B cell (primary cell): ENCODE data around the gene PRTN3. TPM values are rescaled to one million over a fixed set of nuclear protein-coding genes. Genes with fewer than 3 reads are reported as not detected.

Experiments
- ATAC-seq: fragments of 200-7000 bp; cut with Tn5 transposase; one replicate; pipeline ENCODE4 v1.10.0; 2021; ENCODE audit warnings: low read depth, mild to moderate bottlenecking, moderate number of reproducible peaks, moderate library complexity
- CTCF ChIA-PET: fragments of 350-600 bp; sonication (Branson Sonifier 250); formaldehyde crosslinking; loops from one replicate; lab custom pipeline; 2021; ENCODE audit warnings: antibody characterized with exemption, inconsistent platforms; lab: Charles Lee
- POLR2A ChIA-PET: fragments of 350-600 bp; sonication (Branson Sonifier 250); formaldehyde crosslinking; loops from one replicate; lab custom pipeline; 2021; ENCODE audit warnings: antibody characterized with exemption; lab: Charles Lee
- DNase-seq: peaks from one replicate; pipeline ENCODE4 v3.0.0; 2013
- H2AFZ ChIP-seq: 2 replicates; pipeline ENCODE4 v1.6.1; 2012; ENCODE audit warnings: mild to moderate bottlenecking, low read depth, low read length; ENCODE audit not compliant: insufficient read depth, poor library complexity, severe bottlenecking
- H3K27ac ChIP-seq, 2 donors: 1 replicate in 1 of 2; 2 replicates in 1 of 2; pipeline ENCODE4 v1.5.1; 2012 to 2013; ENCODE audit warnings: low read length in 2 of 2, mild to moderate bottlenecking in 2 of 2, moderate library complexity in 1 of 2
- H3K27me3 ChIP-seq, 4 experiments: fragments of 200-600 bp in 1 of 4; sonication (generic) in 1 of 4; replicated peaks in 1 of 4; 1 replicate in 2 of 4; 2 replicates in 2 of 4; pipeline versions ENCODE4 v1.6.1 to v1.7.0; 2013 to 2016; ENCODE audit warnings: low read length in 3 of 4, mild to moderate bottlenecking in 2 of 4, mixed read lengths in 1 of 4, moderate library complexity in 1 of 4; ENCODE audit not compliant: insufficient read depth in 4 of 4, control insufficient read depth in 3 of 4; ENCODE audit errors: control extremely low read depth in 1 of 4
- H3K36me3 ChIP-seq, 2 experiments: replicated peaks in 1 of 2; 1 replicate in 1 of 2; 2 replicates in 1 of 2; pipeline versions ENCODE4 v1.6.1 to v1.7.1; 2013; ENCODE audit warnings: low read length in 1 of 2; ENCODE audit not compliant: insufficient read depth in 2 of 2, control insufficient read depth in 1 of 2; ENCODE audit errors: control extremely low read depth in 1 of 2, extremely low read depth in 1 of 2
- H3K4me1 ChIP-seq, 2 donors: fragments of 200-600 bp in 1 of 2; sonication (generic) in 1 of 2; 1 replicate in 1 of 2; 2 replicates in 1 of 2; pipeline versions ENCODE4 v1.5.1 to v1.6.1; 2013 to 2017; ENCODE audit warnings: low read length in 2 of 2; ENCODE audit not compliant: control insufficient read depth in 2 of 2, insufficient read depth in 2 of 2
- H3K4me2 ChIP-seq: replicated peaks from 2 replicates; pipeline ENCODE3; 2012; ENCODE audit warnings: mild to moderate bottlenecking, low read depth, low read length; ENCODE audit not compliant: poor library complexity, severe bottlenecking
- H3K4me3 ChIP-seq, 5 experiments: fragments of 200-600 bp in 1 of 5; sonication (generic) in 1 of 5; 1 replicate in 3 of 5; 2 replicates in 2 of 5; pipeline versions ENCODE4 v1.5.1 to v1.7.0; 2011 to 2016; ENCODE audit warnings: low read length in 4 of 5, mild to moderate bottlenecking in 4 of 5, low read depth in 2 of 5, control low read depth in 1 of 5, moderate library complexity in 1 of 5; ENCODE audit not compliant: insufficient read depth in 1 of 5; ENCODE audit errors: control extremely low read depth in 1 of 5, extremely low read depth in 1 of 5
- H3K79me2 ChIP-seq: fragments of 200-600 bp; sonication (generic); one replicate; pipeline ENCODE4 v1.6.0; 2016; ENCODE audit warnings: low read length; ENCODE audit not compliant: control insufficient read depth, insufficient read depth
- H3K9ac ChIP-seq: fragments of 200-600 bp; sonication (generic); 2 replicates; pipeline ENCODE4 v1.6.1; 2017; ENCODE audit warnings: mild to moderate bottlenecking, low read length, moderate library complexity
- H3K9me3 ChIP-seq, 3 donors: one replicate each; pipeline versions ENCODE4 v1.6.1 to v1.7.1; 2013; ENCODE audit warnings: low read length in 2 of 3; ENCODE audit not compliant: control insufficient read depth in 2 of 3, insufficient read depth in 1 of 3; ENCODE audit errors: control extremely low read depth in 1 of 3
- H4K20me1 ChIP-seq: 2 replicates; pipeline ENCODE4 v1.6.0; 2012; ENCODE audit warnings: mild to moderate bottlenecking, low read length; ENCODE audit not compliant: insufficient read depth, control insufficient read depth, poor library complexity, severe bottlenecking
- H3K27ac Mint-ChIP-seq: one replicate; pipeline ENCODE4 v1.8.0; 2021; ENCODE audit warnings: mixed read lengths
- H3K27me3 Mint-ChIP-seq: one replicate; pipeline ENCODE4 v1.8.0; 2021; ENCODE audit warnings: mixed read lengths
- H3K4me1 Mint-ChIP-seq: one replicate; pipeline ENCODE4 v1.8.0; 2021; ENCODE audit warnings: mixed read lengths
- H3K4me3 Mint-ChIP-seq: one replicate; pipeline ENCODE4 v1.8.0; 2021; ENCODE audit warnings: mixed read lengths
- H3K9me3 Mint-ChIP-seq: one replicate; pipeline ENCODE4 v1.8.0; 2022; ENCODE audit warnings: mixed read lengths; ENCODE audit not compliant: insufficient read depth
- EZH2 ChIP-seq: IDR thresholded peaks from 2 replicates; pipeline ENCODE4 v1.6.1; 2012; ENCODE audit warnings: borderline replicate concordance, low read depth, mild to moderate bottlenecking, moderate library complexity, low read length; ENCODE audit not compliant: insufficient read depth, poor library complexity, severe bottlenecking
- WGBS: methylation state at CpG from one replicate; pipeline ENCODE4 v1.1.5; 2013; ENCODE audit warnings: missing lambda C conversion rate; ENCODE audit not compliant: insufficient coverage; 5-methylcytosine and 5-hydroxymethylcytosine counted together
- intact Hi-C: fragments of 100-400 bp; cut with micrococcal nuclease; formaldehyde crosslinking; loops from one replicate; pipeline ENCODE4 v1.10.0; 2022
- polyA plus RNA-seq: library from polyadenylated mRNA; depleted of rRNA; stranded (reverse); fragments of >200 nt; gene quantifications from 2 replicates; pipeline ENCODE4 v1.2.3, GENCODE V29; 2012
- total RNA-seq, 2 donors: library from RNA; stranded (reverse); fragments of 120-200 nt in 1 of 2; gene quantifications; 1 replicate in 1 of 2; 2 replicates in 1 of 2; pipeline versions ENCODE4 v1.2.3 to v1.2.4, GENCODE V29; 2013 to 2022
- TF ChIP-seq, protein P1 (sequence below): fragments of 200-600 bp; IDR thresholded peaks from one replicate; pipeline ENCODE4 v1.8.0; 2022; ENCODE audit warnings: antibody characterized with exemption, mild to moderate bottlenecking

Gene PRTN3
- total and polyA plus RNA-seq, 2 donors (not counting 1 experiment from before 2014, with no cell fraction given) = not detected

DNA sequence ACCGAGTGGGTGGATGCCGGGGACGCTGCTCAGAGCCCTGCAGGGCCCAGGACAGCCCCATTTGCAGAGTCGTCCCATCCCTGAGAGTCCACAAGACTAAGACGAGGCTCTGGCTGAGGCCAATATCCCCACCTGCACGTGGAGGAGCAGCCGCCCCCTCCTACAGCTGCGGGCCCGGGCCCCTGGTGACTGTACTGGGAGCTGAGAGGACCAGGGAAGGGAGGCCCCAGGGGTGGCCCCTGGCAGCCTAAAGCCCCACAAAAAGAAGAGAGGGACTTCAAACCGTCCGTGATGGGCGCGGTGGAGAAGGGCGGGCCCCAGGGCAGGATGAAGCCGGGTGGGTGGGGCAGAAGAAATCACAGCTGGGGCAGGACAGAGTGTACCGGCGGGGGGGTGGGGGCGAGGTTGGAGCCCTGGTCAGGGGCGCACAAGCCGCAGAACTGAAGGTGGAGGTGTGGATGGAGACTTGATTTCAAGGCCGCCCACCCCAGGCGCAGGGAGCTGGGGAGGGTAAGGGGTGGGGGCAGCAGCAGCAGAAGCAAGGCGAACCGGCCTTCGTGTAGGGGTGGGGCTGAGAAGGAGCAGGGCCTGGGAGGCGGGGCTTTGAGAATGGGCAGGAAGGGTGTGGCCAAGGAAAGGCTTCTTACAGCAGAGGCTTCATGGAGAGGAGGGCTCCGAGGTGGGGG, 31.6 kb downstream of the PRTN3 start:
- H3K27me3 Mint-ChIP-seq = no peaks in the 10 kb centered on the region
- 74% methylated on average over 20 of the region's 27 CpGs for WGBS
- H3K4me3 Mint-ChIP-seq = peak overlapping the region; percentile 45
- peak; percentile 73 for ATAC-seq
- H3K9ac ChIP-seq = peak overlapping the region; percentile 49
- peak overlapping the region; percentile 72 for H3K4me2 ChIP-seq
- H3K4me1 Mint-ChIP-seq = peaks cover 9% of the 10 kb centered on the region
- peaks cover 0 to 17% of the 10 kb centered on the region in 2 experiments for H3K36me3 ChIP-seq
- H2AFZ ChIP-seq = peak overlapping the region; percentile 54
- peak overlapping the region; percentile 38 to 45 for H3K27ac ChIP-seq
- DNase-seq = peak; percentile 90
- H3K27me3 ChIP-seq = no peaks in the 10 kb centered on the region
- H3K9me3 Mint-ChIP-seq = no peaks in the 10 kb centered on the region
- peaks cover 8 to 17% of the 10 kb centered on the region in 2 donors for H3K4me1 ChIP-seq
- CTCF ChIA-PET = no interaction called here
- peak overlapping the region in 3 of 5 experiments; percentile 8 to 60 (median 45) for H3K4me3 ChIP-seq
- intact Hi-C loops = no loop called here
- POLR2A ChIA-PET = no interaction called here
- H4K20me1 ChIP-seq = peaks cover 7% of the 10 kb centered on the region
- peaks cover 0 to 5% (median 0%) of the 10 kb centered on the region in 3 donors for H3K9me3 ChIP-seq
- H3K79me2 ChIP-seq = no peaks in the 10 kb centered on the region
- no peak for TF ChIP-seq EZH2
- TF ChIP-seq, protein P1, sequence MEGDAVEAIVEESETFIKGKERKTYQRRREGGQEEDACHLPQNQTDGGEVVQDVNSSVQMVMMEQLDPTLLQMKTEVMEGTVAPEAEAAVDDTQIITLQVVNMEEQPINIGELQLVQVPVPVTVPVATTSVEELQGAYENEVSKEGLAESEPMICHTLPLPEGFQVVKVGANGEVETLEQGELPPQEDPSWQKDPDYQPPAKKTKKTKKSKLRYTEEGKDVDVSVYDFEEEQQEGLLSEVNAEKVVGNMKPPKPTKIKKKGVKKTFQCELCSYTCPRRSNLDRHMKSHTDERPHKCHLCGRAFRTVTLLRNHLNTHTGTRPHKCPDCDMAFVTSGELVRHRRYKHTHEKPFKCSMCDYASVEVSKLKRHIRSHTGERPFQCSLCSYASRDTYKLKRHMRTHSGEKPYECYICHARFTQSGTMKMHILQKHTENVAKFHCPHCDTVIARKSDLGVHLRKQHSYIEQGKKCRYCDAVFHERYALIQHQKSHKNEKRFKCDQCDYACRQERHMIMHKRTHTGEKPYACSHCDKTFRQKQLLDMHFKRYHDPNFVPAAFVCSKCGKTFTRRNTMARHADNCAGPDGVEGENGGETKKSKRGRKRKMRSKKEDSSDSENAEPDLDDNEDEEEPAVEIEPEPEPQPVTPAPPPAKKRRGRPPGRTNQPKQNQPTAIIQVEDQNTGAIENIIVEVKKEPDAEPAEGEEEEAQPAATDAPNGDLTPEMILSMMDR = no peak
- peak overlapping the region; percentile 81 for H3K27ac Mint-ChIP-seq

DNA sequence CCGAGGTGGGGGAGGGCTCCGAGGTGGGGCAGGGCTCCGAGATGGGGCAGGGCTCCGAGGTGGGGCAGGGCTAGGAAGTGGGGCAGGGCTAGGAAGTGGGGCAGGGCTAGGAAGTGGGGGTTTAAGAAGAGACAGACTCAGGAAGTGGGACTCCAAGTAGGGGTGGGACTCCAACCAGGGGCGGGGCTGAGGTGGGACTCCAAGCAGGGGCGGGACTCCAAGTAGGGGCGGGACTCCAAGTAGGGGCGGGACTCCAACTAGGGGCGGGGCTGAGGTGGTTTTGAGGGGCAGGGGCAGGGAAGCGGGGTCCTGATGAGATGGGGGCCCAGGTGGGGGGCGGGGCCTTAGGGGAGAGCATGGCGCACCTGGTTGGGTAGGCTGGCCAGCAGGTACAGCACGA, 32.3 kb downstream of the PRTN3 start:
- no peak overlapping the region for H3K4me3 Mint-ChIP-seq
- Histone ChIP-seq H3K4me1 (peaks cover 8 to 17% of the 10 kb centered on the region in 2 donors), H3K27me3 (no peaks in the 10 kb centered on the region), H2AFZ (no peak overlapping the region), H3K4me3 (no peak overlapping the region), H3K4me2 (peak overlapping the region; percentile 72), H3K9ac (no peak overlapping the region), H3K79me2 (no peaks in the 10 kb centered on the region), H3K9me3 (peaks cover 0 to 3% (median 0%) of the 10 kb centered on the region in 3 donors), H3K27ac (no peak overlapping the region), H3K36me3 (peaks cover 0 to 13% of the 10 kb centered on the region in 2 experiments), H4K20me1 (peaks cover 7% of the 10 kb centered on the region)
- no peaks in the 10 kb centered on the region for H3K9me3 Mint-ChIP-seq
- DNase-seq (peak; percentile 83), ATAC-seq (peak; percentile 67)
- POLR2A ChIA-PET = no interaction called here
- 81% methylated on average over 4 of the region's 13 CpGs for WGBS
- CTCF ChIA-PET = interaction anchor here (1.5 kb wide), 1 partner anchor 9 kb away, joined by 5 read pairs; no protein-coding TSS in a partner anchor
- no peaks in the 10 kb centered on the region for H3K27me3 Mint-ChIP-seq
- H3K4me1 Mint-ChIP-seq = peaks cover 9% of the 10 kb centered on the region
- intact Hi-C loops = no loop called here
- peak overlapping the region; percentile 41 for H3K27ac Mint-ChIP-seq
- TF ChIP-seq EZH2 = no peak
- TF ChIP-seq, protein P1 = no peak
